IPS DF 19.7 (cell line): ENCODE data around the gene PIK3R1.

Experiments used
- DNase-seq: peaks from one replicate; pipeline ENCODE4 v3.0.0-alpha.2; 2013; ENCODE audit warnings: low read depth, low spot score

PIK3R1 gene

GRCh38 chr5:68270399-68270975 lies 54.9 kb downstream of the PIK3R1 start:
- no peak for DNase-seq

DNA sequence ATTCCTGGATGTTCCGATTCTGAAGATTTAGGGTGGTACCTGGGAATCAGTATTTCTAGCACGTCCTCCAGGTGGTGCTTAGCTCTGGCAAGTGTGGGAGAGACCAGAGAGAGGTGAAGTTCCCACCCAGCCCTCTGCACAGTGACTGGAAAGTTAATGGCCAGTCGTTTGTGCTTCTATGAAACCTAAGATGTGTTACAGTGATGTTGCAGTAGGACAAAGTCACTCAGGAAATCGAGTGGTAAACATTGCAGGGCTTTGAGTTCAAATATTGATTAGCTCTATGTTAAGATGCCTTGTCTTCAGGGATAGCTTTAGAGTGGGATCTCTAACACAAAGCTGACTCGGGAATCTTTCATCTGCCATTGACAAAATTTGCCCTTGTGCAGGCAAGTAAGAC lies 55.6 kb downstream of the PIK3R1 start:
- DNase-seq, result no peak

DNA sequence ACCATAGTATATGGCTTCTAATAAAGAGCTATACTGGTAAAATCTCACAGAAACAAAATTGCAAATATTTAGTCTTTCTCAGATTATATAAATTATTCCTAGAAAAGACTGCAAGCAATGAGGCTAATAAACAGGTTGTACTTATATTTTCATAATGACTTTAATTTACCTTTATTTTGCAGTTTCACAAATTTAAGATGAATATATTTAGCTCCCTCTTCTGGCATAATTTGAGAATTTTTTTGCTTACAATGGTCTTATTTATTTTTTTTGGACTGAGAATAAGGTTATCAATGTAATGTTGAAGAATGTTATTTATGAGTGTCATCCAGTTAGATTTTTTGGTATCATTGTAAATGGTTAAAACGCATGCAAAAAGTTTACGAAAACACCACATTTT lies 56.7 kb downstream of the PIK3R1 start:
- no peak for DNase-seq

- DNase-seq, result no peak
Observed at GRCh38 chr5:68273717-68274409, 58.3 kb downstream of the PIK3R1 start.

GRCh38 chr5:68274847-68275651 lies 59.5 kb downstream of the PIK3R1 start:
- no peak for DNase-seq

DNA sequence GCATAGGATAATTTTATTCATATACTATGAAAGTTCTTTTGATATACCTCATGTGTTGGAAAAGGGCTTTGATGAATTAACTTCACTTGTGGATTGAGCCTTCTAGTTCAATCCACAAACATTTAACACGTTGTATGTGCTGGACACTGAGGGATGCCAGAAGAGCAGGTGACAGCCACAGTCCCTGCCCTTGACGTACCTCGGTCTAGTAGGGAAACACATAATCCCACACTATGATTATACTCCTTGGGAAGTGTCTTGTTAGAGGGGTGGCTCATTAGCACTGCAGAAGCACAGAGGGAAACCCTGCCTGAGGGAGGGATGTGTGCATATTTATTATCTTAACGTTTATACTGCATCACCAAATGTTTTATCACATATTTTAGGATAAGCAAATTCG lies 61.2 kb downstream of the PIK3R1 start:
- DNase-seq, result no peak

DNA sequence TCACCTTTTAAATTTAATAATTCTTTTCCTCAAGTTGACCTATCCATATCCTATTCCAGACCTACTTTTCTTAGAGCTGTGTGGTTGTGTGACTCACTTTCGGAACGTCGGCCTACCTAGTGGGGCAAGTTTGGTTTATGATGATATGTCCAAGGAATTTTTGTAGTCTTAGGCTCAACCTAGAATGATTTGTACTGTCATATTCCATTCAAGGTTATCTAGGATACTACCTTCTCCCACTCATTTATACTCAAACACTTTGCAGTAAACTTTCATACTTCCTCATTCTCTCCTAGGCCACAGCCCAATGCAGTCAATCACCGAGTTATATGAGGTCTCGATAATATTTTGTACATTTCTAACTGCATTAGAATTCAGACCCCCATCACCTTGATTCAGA lies 61.9 kb downstream of the PIK3R1 start:
- DNase-seq, result no peak

GRCh38 chr5:68279984-68280383 lies 64.4 kb downstream of the PIK3R1 start:
- no peak for DNase-seq

DNA sequence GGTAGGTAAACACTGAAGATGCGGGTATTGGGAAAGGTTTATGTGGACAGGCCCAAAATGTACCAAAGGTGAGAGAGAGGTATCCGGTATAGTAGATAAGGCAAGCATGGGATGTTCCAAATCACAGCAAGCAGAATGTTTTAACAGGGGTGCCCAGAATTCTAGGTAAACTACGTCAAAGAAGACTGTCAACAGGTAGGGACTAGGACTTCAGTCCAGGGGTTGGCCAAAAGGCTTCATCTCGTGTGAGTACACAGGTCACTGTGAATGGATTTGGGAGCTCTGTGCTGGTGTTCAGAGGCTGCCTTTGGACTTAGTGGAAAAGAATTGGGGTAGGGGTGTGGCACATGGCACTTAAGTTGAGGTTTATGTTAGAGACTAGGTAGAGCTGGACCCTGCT lies 66.4 kb downstream of the PIK3R1 start:
- DNase-seq, result no peak

DNA sequence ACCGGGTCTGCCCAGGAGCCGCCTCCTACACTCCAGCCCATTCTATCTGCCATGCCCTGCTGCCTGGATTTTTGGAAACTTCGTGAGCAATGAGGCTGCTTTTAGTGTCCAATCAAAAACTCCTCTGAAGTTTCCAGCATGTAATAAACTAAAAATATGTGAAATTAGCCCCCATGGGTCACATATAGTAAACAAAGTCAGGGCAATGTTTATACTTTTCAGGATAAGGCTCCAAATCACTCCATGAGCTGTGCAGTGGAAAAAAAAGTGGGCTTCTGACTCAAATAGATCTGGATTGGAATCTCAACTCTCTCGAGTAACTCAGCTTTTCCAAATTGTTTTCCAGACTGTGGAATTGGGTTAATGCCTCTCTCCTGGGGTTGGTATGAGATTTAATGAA lies 68.2 kb downstream of the PIK3R1 start:
- DNase-seq, result no peak

DNA sequence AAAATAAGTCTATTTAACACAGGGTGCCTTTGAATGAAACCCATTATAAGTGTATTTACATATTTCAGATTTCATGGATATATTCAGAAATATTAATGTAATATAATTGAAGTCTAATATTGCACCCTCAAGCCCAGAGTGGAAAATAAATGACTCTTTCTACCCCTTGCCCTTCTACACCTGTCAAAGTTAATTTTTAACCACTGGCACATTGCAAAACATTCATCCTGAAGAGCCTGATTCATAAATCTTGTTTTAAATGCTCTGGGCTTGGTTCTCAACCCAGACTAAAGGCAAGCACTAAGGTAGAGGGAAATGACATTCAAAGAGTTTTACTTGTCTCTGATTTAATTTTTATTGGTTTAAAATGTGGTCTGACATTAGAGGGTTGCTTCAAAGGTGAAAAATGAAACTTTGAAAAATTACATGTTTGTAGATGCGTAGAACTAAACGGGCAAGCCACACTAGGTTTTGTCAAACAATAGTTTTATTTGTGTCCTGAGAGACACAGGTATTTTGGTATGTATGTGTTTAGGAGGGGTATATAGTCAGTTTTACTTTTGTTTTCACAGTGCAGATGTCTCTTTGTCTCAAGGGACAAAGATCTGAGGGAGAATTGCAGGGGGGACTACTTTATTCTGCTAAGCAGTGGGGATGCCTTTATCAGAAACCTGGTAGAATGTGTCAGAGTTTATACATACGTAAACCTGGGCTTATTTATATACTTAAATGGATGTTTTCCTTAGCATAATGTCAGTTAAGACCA lies 69.7 kb downstream of the PIK3R1 start:
- no peak for DNase-seq

- DNase-seq, result no peak
Observed at GRCh38 chr5:68285851-68286611, 70.5 kb downstream of the PIK3R1 start.

- no peak for DNase-seq
Observed at GRCh38 chr5:68286612-68286912, 71.0 kb downstream of the PIK3R1 start.

- no peak for DNase-seq
Observed at GRCh38 chr5:68287631-68287975, 72.0 kb downstream of the PIK3R1 start.

- no peak for DNase-seq
Observed at GRCh38 chr5:68287976-68288706, 72.6 kb downstream of the PIK3R1 start.

DNA sequence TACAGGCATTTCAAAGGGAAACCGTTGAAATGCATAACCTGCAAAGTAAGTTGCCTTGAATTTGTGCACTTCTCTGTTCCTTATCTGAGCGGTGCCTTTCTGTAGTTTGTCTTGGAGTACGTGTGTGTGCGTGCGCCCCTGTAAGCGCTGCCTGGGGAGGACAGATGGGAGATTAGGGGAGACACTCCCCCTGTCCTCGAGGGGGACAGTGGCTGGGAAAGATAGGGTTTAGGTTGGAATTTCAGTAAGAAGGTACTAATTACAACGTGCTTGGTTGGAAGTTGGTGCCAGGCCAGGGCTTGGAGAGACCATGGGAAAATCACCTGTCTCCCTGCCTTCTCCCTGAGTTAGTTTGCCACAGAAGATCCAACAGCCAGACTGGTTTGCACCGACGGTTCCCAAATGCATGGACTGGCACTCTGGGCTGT lies 73.2 kb downstream of the PIK3R1 start:
- DNase-seq, result no peak

- no peak for DNase-seq
Observed at GRCh38 chr5:68289498-68289897, 73.9 kb downstream of the PIK3R1 start.

GRCh38 chr5:68290260-68290674 lies 74.7 kb downstream of the PIK3R1 start:
- DNase-seq, result no peak

DNA sequence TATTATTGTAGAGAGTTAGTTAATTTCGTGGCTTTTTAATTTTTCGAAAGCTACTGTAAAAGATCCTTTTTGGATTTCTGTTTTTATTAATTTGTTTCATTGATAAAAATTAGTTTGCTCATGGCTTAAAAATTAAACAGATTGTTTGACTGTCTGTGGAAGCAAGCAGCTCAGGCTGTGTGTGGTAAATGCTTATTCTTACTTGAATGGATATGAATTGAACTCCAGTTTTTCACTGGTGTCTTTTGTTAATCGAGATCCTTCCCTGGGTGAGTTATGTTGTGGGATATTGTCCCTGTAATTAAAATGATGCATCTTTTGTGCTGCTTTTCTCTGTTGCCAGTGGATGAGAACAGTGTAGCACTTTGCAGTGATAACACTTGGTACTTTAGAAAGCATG lies 75.3 kb downstream of the PIK3R1 start:
- no peak for DNase-seq

DNA sequence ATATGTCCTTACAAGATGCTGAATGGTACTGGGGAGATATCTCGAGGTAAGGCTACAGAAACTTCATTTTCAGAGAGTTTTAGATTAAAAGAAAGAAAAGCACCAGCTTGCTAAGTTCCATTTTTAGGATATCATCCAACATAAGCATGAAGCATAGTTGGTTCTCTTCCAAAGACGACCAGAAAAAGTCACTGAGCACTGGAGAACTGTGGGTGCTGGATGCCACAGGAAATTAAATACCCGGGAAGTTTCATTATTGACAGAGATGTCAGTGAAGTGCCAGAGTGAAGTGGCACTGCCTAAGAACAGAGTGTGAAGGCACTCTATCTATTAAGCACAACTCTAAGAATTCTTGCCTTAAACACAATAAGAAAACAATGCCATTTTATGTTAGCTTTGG lies 76.8 kb downstream of the PIK3R1 start:
- no peak for DNase-seq

- DNase-seq, result no peak
Observed at GRCh38 chr5:68295772-68296171, 80.2 kb downstream of the PIK3R1 start.
